ENCODE data around the gene LYL1.

Gene LYL1

DNA sequence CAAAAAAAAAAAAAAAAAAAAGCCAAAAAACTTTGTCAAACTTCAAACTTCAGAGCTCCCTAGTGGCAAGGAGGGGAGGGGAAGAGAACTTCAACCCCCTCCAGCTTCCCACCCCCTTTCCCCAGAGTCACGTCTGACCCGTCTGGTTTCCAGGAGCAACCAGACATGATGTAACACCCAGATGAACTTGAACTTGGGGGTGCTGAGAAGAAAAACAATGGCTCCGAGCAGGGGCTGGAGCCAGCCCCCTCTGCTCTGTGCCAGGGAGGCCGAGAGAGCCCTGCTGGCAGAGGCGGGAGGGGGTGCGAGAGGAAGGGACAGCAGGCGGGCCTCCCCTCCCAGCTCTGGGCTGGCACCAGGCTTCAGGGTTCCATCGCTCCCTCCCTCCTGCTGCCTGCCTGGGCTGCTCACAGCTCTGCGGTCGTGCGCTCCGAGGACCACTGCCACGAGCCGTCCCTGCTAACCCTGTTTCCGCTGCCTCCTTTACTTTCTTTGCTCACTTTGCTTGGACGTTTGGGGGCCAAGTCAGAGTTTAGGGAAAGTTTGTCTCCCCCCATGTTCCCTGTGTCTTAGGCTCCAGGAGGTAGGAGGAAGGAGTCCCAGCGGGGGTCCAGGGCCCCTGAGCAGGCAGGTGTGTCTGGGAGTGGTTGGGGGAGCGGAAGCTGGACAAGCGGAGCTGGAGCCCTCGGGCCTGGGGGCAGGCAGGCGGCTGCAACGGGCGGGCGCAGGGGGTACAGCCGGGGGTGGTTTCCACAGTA, 11.1 kb downstream of the LYL1 start:
- DNase-seq = no peak

DNA sequence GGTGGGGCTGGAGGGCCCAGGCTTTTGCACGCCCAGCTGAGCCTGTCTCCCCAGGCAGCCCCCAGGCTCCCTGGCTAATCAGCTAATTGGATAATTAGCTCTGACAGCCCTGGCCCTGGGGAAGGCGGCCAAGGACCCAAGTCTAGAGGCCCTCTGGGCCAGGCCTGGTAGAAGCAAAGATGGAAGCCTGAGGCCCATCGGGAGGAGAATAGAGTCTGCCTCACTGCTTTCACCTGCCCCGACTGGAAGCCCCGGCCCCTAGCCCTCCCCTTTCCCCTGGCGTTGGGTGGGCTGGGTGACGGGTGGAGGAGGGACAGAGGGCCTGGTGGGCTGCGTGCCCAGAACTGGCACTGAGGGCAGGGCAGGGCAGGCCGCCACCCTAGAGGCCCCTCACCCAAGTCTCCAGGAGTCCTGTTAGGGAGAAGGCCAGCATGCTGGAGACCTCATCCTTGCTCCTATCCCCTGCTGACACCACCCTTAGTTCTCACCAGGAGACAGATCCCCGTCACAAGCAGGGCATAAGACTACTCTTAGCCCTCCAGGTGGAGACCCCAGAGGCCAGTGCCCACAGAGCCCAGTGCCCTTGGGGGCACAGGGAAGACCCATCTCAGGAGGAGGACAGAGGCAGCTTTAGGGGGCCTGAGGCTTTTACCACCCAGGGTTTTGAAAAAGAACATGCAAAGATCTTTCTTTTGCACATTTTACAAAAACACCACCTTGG, 12.0 kb downstream of the LYL1 start:
- no peak for DNase-seq

DNA sequence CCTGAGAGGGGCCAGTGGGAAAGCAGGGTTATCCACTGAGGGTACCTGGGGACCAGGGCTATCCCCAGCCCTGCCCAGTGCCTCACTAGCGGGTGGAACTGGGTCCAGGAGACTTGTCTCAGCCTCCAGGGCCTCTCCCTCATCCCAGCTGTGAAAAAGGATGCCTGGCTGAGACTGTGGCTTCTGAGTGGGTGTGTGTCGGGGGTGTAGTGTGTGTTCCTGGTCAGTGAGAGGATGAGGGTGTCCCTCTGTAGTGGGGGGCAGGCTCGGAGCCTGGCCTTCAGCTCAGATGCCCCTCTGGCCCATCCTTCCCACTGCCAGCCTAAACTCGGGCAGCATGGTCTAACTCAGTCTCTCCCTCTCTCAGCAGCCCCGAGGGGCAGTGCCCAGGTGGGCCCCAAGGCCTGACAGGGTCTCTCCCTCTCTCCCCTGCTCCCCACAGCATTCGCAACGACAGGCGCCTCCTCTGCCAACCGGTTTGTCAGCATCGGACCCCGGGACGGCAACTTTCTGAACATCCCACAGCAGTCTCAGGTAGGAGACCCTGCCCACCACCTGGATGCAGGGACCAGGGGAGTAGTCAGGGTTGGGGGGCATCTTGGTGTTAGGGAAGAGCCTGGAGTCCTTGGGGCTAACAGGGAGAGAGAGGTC, 12.7 kb downstream of the LYL1 start:
- no peak for DNase-seq

DNA sequence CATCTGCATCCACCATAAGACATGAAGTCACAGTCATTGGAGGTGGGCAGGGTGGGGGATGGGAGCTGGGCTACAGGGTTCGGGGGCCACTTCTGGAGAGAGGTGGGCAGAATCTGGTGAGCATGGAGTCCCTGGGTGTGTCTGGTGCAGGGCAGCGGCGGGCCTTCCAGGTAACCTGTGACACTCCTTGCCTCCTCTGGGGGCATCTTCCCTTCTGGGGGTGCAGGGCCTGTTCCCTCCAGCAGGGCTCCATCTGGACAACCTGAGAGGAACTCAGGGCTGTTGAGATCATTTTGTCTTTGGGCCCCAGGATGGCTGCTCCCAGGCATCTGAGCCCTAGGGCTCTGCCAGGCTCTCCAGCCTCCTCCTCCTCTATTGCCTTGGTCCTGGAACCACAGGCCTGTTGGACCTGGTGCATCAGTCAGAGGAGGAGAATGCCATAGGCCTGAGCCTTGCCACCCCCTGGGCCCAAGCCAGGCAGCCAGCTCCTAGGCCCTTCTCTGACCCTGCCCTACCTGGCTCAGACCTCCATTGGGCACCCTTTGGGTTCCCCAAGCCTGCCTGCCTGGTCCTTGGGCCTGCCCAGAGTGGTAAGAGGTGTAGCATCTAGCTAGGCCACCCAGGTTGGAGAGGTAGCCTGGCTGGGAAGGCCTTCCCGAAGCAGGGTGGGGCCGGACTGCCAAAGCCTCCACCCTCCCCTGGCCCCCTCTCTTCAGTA, 13.4 kb downstream of the LYL1 start:
- DNase-seq = no peak

DNA sequence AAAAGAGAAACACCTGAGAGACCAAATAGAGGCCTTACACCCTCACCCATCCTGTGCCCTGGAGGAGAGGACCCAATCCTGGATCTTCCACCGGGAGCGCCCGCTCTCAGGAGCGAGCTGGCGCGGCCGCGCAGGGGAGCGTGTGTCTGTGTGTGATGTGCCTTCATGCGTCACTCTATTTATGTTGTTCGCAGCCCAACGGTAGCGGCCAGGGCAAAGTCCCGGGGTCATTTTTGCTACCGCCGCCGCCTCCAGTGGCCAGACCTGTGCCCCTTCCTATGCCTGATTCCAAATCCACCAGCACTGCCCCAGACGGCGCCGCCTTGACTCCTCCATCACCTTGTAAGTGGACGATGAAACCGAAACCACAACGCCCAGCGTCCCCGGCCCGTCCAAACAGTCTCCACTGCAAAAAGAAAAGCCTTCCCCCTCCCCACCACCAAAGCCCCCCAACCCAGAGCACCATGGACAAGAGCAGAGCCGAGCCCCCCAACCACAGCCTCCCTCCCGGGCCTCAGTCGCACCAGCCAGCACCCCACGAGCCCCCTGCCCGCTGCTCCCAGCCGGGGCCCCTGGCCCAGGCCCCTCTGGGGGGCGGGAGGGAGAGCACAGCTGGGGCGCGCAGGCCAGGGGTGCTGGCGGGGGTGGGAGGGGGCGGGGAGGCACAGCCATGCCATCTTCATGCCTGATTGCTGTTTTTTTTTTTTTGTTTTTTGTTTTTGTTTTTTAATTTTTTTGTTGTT, 14.7 kb downstream of the LYL1 start:
- no peak for DNase-seq

DNA sequence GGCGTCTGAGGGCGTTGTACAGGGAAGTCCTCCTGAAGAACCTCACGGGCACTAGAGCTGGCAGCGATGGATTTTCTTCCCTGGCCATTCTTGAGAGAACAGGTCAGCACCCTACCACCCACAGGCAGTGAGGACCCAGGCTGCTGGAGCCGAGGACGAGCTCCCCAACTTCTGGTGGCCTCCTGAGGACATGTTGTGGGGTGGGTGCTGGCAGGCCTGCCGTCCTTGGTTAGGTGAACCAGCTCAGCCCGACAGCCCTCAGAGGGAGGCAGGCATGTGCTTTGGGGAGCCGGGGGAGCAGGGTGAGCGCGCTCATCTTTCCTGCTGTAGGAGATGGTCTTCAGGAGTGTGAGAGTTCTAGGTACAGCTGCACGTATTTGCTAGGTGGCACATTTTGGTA, 15.4 kb downstream of the LYL1 start:
- no peak for DNase-seq

DNA sequence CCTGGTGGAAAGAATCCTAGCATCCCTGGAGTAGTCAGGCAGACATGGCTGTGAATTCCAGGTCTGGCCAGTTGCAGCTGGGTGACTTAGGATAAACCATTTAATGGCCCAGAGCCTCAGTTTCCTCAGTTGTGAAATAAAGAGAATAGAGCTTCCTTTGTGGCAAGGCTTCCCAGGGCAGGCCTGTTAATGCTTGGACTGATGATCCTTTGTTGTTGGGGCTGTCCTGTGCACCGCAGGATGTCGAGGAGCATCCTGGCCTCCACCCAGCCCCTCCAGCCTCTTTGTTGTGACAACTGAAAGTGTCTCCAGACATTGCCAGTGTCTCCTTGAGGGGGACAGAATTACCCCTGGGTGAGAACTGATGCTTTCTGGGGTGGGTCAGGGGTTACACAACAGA, 16.3 kb downstream of the LYL1 start:
- DNase-seq = no peak

DNA sequence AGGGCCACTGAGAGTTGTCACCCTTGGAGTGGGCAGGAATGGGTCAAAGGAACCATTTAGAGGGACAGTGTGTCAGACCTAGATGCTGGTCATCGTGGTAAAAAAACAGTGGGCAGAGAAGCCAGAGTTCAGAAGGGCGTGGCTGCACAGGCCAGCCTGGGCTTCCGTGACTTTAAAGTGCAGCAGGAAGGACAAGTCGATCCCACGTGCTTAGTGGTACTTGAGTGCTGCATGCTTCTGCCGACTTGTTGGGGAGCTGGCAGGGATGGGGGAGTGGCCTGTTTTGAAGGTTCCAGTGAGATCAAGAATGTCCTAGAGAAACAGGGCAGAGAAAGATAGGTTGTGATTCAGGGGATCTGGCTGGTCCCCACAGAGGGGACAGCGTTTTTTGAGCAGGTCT, 17.0 kb downstream of the LYL1 start:
- no peak for DNase-seq

DNA sequence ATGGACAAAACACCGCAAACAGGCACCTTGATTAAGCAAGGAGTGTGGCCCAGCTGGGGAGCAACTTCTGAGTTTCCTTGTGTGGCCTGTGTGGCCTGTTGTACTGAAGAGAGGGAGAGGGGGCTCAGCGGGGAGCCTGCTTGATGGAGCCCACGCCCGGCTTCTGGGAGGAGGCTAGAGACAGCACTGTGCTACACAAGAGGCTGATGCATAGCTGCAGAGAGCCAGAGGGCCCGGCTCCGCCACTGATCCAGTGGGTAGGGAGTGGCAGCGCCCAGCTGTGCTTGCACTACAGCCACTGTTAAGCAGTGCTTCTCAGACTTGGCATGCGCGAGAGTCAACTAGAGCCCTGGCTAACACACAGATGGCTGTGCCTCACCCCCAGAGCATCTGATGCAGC, 19.0 kb downstream of the LYL1 start:
- DNase-seq = no peak

DNA sequence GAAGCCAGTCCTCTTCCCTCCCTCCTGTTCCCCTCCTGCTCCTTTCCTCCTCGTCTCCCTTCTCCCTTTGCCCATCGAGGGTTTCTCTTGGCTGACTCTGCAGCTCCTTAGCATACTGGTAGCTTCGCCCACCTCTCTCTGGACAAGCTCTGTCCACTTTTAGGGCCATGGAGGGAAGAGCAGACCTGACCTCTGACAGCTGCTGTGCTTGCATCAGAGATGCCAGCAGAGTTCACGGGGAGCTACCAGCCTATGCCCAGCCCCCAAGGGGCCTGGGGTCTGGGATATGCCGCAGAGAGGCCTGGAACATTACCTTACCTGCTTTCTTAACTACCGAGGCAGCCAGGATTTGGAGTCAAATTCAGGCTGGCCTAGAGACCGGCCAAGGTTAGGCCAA, 19.7 kb downstream of the LYL1 start:
- DNase-seq = no peak

DNA sequence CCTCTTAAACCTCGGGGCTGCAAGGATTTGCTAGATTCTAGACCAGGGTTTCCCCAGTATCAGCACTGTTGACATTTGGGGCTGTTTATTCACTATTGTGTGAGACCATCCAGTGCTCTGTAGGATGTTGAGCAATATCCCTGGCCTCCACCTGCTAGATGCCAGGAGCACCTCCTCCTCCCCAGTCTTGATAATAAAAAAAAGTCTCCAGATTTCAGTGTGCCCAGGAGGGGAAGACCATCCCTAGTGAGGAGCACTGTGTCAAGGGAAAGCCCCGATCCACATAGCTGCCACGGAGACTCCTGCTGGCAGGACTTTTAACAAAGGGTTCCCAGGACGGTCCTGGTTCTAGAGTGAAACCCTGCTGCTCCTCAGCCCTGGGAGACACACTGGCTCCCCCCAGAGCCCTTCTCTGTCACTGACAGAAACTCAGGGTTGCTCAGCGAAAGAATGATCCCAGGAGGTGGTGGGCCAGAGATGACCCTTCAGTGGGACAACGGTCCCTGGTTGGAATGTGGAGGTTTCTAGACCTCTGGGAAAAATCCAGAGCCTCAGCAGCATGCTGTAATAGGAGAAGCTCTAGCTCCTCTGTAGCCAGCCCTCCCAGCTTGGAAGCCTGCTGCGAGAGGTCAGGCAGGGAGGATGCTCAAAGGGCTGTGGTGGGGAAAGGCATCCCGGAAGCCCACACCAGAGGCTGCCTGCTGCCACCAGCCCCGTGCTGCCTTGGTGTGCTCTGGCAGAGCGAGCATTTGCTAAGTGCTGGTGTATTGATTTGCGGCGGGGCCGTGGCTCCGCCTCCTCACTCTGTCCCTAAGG, 20.3 kb downstream of the LYL1 start:
- no peak for DNase-seq

DNA sequence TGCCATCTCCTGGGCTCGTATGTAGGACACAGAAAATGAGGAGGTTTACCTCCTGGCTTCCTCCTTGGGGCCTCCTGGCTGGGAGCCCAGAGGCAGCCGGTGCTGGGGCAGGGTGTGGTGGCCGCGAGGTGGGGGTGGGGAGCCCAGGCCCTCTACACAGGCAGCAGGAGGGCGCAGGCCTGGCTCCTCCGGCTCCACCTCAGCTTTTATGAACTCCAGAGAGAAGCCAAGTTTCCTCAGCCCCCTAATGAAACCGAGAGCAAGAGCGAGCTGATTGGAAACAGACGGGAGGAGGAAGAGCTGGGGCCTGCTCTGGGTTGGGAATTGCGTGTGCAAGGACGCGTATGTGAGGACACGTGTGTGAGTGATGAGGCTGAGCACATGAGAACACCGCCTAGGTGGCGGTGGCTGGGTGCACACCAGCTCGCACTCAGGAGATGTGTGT, 23.1 kb downstream of the LYL1 start:
- DNase-seq = no peak

DNA sequence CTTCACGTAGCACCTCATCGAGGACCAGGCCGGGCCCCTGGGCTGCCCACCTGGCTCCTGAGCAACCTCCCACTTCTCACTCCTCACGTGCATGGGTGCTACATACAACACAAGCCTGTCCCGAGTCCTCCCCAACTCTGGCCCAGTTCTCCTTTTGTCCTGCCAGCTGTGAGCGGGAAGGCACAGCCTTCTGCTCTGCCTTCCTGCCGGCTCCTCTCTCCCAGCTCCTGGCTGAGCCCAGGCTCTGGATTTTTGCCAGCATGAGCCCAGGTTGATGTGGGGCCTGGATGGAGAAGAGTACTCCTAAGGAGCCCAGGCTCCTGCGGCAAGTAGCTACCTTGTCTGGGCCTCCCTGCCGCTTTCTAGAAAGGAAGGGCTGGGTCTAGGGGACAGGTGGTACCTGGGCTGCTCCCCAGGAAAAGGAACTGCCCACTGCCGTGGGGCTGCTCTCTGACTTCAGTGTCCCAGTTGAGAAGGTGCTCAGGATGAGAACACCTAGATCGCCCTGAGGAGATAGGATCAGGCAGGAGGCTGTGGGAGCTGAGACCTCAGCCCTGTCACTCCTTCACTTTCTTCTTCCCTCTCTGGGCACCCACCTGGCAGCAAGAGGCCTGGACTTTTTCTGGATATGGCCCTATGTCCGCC, 23.6 kb downstream of the LYL1 start:
- no peak for DNase-seq

DNA sequence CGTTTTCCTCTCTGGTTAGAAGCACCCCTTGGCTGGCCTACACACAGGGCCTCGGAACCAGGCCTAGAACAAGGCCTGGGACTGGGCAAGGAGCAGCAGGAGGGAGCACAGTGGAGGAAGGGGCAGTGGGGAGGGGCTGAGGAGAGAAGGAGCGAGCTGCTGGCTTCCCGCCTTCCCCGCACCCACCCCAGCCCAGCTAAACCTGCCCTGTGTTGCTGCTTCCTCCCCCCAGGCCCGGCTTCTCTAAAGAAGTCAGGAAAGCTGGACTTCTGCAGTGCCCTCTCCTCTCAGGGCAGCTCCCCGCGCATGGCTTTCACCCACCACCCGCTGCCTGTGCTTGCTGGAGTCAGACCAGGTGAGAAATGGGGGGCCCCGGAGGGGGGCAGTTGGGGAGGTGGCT, 24.3 kb downstream of the LYL1 start:
- no peak for DNase-seq

DNA sequence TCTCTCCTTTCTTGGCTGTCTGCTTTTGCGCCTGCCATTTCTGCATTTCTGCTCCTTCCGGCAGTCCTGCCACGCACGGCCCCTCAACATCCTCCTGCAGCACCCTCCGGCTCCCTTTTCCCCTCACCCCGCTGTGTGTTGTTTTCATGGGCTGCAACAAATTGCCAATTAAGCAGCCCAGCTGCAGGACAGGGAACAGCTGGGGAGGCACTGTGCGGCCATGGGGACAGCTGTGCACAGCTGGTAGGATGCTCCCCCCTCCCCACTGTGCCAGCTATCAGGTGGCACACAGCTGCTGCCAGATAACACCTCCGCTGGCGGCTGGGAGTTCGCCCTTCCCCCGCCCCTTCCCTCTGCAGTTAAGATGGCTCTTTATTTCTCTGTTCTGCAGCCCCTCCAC, 25.4 kb downstream of the LYL1 start:
- no peak for DNase-seq

DNA sequence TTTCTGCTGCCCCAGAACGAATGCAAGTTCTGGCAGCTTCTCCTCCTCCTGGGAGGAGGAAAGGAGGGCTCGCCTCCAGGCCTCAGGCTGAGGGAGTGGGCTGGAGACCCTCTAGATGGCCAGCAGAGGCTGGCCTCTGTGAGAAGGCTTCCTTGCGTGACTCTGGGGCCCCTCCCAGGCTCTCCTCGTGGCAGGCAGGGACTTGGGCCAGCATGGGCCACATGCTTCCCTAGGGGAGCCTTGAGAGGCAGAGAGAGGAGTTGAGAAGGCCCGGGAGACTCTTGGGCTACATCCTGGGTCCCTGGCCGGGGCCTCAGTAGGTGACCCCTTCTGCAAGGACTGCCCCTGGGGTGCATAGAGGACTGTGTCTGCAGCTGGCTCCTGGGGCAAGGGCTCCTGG, 25.9 kb downstream of the LYL1 start:
- no peak for DNase-seq

DNA sequence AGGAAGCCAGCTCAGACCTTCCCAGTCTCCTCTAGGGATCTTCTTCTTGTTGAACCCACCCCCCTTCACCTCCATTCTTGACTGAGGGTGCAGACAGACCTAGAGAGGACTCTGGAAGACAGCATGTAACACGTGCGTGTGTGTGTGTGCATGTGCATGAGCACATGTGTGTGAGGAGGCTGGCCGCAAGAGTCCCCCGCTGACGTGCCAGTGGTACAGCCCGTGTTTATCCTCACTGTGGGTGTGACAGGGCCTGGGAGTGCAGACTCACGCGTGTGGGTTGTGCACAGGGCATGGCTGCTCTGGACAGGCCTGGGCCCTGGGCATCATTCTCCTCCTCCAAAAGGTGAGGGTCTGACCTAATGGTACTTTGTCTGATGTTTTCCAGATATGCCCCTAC, 26.3 kb downstream of the LYL1 start:
- no peak for DNase-seq

DNA sequence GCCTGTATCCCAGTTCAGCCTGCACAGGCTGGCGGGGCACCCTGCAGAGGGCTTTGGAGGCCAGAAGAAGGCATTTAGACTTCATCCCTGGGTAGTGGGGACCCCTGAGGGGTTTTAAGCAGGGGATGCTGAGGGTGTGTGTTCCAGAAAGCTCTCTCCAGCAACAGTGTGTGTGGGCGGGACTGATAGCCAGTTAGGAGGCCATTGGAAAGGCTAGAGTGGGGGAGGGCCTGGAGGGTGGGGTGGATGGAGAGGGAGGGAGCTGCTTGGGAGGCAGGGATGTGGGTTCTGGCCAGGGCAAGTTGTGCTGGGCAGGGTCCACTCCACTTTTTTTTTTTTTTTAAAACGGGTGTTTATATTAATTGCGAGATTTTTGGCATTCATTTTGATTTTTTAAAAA, 28.3 kb downstream of the LYL1 start:
- DNase-seq = no peak

DNA sequence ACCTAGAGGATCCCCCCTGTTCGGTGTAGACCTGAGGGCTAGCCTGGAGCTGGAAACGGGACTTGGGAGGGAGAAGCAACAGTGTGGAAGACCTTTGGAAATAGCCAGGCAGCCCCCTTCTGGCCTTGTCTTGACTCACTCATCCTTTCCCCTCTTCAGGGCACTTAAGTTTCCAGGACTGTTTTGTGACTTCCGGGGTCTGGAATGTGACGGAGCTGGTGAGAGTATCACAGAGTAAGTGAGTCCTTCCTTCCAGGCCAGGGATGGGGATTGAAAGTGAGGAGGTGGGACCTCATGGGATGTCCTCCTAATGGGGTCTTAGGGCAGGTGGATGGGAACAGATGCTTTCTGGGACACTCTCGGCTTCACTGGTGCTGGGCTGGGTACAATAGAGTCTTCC, 29.4 kb downstream of the LYL1 start:
- DNase-seq = no peak

DNA sequence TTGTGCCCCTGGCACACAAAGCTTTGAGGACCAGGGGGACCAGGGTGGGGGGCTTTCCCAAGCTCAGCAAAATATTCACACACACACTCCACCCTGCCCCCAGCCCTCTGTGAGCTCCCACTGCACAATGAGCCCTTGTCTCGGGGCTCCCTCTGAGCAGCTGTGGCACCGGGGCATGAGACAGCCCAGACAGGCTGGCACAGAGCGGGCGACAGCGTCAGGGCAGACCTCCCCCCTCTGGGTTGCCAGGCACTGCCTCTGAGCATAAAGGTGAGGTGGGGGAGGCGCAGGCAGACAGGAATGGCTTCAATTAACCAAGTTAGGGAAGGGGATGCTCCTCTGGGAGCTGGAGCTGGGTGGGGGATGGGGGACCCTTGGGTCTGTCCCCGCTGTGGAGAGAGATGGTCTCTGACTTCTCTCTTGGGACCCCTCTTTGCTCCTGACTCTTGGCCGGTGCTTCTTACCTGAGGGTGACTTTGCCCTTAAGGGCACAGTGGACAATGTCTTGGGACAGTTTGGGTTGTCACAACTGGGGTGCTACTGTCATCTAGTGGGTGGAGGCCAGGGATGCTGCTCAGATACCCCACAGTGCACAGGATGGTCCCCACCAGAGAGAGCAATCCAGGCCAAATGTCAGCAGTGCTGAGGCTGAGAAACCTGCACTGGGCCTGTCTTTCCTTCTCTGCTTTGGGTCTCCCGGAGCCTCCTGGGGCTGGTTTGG, 30.3 kb downstream of the LYL1 start:
- no peak for DNase-seq
